SKM-1 (cell line): ENCODE results near the gene RAB3C.
A peak's percentile ranks its signal among the peaks of the same experiment; 100 is the strongest.

Source experiments
- DNase-seq: peaks from one replicate; lab custom pipeline; 2025; ENCODE audit not compliant: unreplicated experiment; lab: John Stamatoyannopoulos, UW

The RAB3C gene

DNA sequence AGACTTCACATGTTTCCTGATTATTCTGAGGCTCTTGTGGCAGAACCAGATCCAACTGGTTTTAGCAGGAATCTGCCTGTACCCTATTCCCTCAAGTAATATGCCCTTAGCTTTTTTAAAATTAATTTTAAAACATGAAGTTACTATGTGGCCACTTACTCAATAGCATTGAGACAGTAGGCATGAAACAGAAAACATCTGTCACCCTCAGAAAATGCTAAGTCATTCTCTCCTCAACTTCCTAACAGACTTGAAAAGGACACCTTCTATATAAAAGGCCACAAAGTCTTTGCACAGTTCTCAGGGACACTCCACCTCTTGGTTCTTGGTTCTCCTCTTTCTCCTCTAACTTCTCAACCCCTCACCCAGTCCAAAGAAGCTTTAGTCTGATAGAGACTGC, 277.8 kb downstream of the RAB3C start:
- peak; percentile 27 for DNase-seq

DNA sequence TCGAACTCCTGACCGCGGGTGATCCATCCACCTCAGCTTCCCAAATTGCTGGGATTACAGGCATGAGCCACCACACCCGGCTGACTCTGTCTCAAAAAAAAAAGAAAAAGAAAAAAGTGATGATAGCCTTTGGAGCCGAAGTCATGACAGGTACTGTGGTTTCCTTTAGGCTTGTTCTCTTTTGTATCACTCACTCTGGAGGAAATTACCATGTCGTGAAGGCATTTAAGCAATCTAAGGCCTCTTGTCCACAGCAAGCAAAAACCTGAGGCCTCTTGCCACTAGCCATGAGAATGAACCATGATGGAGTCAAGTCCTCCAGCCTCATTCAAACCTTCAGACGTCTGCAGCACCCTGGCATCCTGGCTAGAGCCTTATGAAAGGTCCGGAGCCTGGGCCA, 286.1 kb downstream of the RAB3C start:
- no peak for DNase-seq

DNA sequence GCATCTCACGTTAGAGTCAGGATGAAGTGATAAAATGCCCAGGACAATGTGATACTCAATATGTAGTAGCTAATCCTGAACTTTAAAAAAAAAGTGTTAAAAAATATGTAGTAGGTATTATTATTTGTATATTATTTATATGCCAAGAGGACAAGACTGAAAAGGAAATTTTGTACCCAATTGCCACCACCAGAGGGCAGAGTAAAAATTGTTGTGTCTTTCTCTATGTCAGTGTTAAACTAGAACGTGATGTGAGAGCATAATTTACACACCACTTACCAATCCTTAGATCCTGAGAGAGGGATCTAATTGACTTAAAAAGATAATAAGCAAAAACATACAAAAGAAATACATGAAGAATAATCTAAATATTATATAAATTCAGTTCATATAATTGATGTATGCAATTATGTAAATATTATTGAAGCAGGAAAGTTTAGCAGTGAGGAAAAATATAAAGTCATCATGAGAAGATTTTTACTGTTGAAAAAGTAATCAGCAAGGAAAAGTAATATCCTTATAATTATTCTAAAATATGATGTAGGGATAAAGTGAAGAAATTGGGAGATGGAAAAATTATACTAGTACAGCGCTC, 288.9 kb downstream of the RAB3C start:
- peak; percentile 10 for DNase-seq

DNA sequence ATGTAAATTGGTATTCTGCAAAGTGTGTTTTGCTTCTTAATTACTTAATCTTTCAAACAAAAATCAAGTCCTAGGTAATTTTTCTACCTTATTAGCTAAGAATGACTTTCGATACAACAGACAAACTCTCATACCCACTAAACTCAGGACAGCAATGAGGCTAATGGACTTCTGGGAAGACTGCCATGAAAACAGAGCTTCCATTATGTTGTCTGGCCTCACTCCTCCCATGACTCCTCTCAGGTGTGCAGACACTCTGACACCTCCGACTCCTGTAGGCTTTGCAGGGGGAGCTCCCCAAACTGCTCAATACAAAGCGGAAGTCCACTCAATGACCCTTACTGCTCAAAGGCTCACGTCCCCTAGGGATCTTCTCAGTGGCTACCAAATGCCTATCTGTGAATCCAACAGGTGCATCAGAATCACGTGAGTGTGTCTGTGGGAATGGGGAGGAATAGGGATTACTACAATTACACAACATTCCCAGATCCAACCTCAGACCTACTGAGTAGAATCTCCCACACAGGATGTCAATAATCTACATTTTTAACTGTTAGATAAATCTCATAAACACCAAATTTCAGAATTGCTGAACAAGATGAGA, 289.9 kb downstream of the RAB3C start:
- no peak for DNase-seq

DNA sequence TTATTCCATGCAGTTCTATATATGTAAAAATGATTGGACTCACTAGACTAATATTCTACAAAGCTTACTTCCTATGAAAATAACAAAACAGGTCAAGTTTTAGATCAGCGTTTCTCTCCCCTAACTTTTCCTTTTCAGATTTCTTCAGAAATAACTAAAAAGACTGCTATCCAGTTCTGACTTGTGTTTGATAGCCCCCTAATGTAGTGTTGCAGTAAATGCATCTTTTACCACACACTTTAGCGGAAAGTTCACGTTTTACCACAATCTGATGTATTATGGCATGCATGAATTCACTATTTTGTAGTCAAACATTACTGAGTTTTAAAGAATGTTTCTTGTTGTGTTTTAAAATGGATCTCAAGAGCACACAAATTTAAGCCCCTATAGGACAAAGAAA, 292.7 kb downstream of the RAB3C start:
- no peak for DNase-seq

DNA sequence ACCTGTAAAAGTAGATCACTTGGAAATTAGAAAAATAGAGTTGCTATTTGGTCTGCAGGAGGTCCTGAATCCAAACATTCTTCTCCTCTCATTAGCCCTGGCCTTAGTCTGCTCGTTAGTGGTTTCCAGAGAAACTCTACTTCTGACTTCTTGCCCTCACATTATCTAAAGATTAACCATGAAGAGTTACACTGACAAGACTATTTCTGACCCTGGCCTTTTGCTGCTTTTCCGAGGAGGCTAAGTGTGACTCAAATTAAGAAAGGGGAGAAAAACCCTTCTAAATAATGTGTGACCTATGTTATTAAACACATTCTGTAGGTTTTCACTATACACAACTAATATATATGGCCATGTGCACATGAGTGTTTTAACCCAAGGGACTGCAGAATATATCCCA, 302.4 kb downstream of the RAB3C start:
- no peak for DNase-seq

DNA sequence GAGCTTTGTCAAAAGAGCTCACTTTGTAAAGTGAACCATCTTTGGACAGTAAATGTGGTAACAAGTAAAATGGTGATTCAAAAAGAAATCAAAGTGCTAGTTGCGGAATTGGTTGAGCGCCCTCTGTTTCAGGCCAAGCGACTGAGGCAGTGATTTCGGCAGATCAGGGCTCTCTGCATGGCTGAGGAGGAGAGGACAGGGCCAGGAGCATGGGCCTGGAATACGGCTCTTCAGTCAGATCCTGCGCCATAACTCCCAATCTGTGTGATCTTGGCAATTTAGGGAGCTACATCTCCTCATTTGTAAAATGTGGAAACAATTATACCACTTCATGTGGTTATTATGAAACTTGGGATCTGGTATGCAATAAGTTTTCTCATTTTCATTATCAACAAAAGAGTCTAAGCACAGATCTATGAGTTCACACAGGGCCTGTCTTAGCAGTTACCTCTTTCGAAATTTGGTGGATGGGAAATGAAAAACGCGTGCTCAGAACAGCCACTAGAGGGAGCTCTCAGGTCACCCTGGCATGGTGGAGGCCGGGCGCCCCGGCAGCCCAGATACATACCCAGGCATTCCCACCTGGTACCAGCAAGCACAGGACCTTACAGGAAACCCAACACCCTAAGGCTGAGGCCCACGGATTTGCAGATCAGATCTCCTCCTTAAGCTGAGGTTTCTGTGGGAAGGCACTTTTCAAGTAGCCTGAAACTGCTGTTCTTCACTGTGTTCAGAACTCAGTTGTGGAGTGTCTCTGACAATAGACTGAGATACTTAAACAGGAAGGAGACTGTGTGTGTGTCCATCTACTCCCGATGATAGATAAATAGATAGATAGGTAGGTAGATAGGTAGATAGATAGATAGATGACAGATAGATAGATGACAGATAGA, 303.7 kb downstream of the RAB3C start:
- peak; percentile 65 for DNase-seq

DNA sequence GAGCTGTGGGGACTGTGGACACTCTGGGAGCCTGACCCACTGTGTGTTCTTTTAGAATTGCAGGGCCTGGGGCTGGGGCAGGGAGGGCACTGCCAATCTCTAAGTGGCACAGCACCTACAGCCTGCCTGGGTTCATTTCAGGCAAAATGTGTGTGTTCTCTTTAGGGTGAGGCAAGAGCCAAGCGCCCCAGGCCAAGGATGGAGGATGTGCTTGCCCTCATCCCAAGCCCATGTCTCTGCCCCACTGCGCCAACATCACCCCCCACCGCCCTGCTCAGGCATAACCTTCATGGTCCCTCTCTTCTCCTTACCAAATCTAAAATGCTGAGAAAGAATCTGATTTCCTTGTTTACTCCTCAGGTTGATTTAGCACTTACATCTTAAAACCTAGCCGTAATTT, 304.4 kb downstream of the RAB3C start:
- DNase-seq = no peak

DNA sequence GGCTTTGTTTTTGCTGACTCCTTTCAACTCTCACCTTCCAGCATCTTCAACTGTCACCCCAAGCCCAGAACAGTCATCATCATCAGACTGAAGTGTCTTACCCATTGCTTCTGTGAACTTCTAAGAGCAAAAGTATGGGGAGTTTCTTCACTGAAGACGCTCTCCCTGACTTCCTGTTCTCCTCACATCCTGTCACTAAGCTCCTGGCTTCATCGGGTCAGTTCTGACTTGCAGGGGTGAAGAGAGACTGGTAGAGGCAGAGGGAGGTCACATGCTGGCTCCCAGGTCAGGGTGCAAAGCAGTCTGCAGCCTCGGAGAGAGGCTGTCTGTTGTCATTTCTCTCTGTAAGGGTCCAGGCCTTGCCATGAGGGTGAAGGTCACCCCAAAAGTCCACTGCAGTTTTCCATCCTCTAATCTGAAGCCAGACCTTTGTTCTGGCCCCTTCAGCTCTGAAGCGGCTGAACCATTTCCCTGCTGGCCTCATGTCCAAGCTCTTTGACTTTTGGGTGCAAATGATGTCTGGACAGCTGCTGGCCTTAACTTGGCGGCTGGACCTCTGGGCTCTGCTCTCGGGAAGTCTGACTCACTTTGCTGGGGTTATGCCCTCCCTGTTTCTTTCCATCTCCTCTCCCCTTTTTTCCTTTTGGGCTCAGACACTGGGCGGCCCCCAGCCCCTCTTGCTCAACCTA, 305.0 kb downstream of the RAB3C start:
- peak; percentile 22 for DNase-seq

DNA sequence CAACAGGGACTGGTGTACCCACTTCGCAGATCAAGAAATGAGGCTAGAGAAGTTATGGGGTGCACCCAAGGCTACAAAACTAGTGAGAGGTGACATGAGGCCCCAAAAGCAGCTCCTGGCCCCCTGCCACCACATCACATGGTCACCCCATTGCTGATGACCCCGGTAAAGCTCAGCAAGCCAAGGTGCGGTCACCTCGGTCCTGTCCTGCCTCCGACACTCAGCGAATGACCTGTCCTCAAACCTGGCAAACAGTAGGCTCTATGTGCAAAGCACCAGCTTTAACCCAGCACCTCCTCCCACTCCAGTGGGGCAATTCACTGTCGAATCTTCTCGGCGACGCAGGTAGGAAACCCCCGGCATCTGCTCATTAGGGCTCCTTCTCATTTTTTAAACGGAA, 307.4 kb downstream of the RAB3C start:
- DNase-seq = no peak

DNA sequence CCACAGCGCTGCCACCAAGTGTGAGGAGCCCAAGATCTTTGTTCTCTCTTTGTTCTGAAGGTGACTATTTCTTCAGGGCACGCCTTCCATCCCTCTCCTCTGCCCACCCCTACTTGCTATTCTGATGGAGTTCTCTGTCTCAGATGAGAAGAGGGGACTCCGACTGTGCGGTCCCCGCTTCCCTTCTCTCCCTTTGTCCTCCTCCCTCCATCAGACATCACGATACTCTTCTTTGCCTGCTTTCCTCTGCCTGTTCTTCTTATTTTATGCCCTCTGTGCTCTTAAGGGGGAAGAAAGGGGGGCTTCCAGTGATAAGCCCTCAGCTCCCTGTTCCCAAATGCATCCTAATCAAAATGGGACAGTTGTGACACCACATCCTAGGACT, 307.8 kb downstream of the RAB3C start:
- no peak for DNase-seq

DNA sequence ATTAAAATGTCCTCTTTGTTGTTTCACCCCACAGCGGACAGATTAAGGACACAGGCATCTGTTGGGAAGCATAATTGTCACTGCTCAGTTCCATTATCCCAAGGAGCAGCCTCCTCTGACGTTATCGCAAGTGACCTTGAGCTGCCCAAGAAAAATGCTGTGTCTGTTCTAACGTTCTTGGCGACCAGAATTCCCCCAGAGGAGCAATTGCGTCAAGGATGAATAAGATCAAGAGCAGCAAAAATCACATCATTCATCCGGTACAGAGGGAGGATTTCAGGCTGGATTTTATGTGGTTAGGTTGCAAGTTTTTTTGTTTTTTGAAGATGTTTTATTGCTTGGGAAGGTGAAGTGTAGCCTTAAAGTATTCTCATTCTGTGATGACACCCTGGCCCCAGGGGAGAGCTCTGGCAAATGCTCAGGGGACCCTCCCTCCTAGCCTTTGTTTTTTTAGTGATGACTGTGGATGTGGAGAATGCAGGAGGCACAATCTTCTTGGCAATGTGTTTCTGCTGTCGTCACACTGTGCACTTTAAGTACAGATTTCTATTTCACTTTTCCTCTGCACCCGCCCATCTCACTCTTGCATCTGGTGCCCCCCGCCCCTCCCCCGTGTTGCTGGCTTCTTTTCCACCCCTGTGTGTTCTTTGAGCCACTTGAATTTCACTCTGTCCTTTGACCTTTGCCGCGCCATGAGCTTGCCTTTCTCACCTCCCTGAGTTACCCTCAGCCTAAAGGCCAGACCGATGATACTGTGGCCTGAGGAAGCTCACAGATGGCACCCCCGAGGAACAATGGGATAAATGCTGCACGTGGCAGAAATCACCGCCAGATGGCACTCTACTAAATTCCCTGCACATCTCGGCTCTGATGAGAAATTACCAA, 308.5 kb downstream of the RAB3C start:
- peak; percentile 37 for DNase-seq

DNA sequence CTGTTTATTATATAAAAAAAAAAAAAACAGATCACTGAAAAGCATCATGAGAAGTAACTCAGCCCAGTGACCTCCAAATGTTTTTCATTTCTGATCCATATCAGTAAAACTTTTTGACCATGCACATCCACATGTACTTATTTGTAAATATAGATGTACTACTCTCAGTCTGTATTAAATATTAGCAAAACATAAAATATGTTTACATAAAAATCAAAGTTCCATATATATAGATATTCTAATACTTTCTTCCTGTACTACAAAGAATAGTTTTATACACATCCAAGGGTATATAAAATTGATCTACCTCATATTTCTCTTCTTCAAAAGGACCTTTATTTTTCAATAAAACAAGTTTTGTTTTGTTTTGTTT, 309.1 kb downstream of the RAB3C start:
- no peak for DNase-seq

DNA sequence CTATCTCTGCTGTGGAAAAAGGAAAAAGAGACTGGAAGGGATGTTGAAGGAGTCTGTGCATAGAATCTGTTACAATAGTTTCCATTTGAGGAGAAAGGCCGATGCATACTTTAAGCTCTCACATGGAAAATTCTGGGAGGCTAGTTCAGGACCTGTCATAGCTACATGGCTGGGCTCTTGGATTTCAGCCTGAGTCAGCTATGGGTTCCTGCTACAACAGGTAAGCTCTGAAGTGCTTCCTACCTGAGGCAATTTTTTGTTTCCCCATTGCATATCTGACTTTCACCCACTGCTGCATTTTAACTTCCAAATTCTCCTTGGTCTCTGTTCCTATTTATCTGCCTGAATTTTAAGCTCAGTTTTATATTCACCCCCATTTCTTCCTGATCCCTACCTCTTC, 310.7 kb downstream of the RAB3C start:
- no peak for DNase-seq

DNA sequence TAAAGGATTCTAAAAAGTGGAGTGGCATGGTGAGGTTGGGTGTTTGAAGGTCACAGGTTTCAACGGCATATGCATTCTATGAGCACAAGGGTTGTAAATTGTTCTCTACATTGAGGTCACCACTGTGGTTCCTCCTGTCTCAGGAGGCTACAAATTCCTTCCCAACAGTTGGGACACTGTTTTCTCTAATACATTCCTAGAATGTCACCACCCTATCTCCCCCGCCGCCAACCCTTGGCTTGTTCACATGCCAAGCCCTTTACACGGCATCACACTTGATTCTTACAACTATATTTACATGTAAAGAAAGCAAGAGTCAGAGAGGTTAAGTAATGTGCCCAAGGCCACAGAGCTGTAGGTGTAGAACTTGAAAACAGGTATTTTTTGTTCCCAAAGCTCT, 315.1 kb downstream of the RAB3C start:
- DNase-seq = no peak

DNA sequence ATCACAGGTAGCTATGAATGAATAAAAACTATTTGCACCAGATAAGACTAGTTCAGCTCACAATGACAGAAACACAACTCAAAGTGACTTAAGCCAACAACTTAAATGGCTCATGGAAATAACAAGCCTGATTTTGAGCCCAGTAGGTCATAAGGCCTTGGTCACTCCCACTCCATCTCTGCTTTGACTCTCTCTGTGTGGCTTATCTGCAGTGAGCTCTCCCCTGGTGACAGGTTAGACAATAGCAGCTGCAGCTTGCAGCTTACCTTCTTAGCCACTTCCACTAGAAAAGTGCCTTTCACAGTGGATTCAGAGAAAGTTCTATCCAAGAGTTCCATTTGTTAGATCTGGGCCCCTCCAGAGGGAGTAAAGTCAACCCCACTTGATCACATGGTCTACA, 315.7 kb downstream of the RAB3C start:
- no peak for DNase-seq

DNA sequence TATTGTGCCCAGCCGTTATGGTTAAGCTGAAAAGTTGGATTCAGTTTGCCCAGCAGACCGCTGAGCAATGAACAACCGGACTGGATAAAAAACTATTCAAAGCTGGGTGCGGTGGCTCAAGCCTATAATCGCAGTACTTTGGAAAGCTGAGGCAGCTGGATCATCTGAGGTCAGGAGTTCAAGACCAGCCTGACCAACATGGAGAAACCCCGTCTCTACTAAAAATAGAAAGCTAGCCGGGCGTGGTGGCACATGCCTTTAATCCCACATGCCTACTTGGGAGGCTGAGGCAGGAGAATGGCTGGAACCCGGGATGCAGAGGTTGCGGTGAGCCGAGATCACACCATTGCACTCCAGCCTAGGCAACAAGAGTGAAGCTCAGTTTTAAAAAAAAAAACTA, 318.4 kb downstream of the RAB3C start:
- DNase-seq = no peak

DNA sequence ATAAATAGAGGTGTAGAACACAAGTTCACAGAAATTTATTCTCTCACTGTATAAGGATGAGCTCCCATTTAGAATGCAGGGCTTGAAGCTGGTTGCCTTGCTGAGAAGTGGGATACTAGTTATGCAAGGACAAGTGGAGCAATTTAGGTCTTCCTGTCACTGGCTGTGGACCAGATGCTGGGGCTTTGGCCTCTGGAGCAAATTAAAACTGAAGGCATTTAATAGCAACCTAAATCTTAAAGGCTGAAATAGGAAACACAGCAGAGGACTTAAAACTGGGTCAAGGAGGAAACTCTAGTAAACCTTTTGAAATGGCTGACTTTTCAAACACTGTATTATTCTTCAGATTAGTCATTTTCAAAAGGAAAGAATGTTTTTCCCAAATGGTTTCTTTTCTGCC, 319.4 kb downstream of the RAB3C start:
- no peak for DNase-seq

DNA sequence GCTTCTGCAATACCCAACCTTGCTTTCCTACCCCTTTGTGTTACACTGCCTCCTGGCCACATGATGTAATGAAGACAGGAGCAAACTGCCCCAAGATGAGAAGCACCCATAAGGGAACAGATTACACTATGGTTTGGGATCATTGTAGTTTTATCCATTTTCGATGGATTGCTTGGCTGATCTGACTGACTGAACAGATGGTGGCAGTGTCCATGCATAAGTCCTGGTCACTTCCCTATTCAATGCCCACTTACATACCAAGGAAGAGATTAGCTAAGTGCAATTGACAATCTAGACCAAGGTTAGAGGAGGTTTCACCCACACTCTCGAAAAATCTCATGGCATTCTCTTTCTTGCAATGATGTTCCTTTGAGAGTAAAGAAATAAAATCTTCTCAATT, 319.9 kb downstream of the RAB3C start:
- no peak for DNase-seq

DNA sequence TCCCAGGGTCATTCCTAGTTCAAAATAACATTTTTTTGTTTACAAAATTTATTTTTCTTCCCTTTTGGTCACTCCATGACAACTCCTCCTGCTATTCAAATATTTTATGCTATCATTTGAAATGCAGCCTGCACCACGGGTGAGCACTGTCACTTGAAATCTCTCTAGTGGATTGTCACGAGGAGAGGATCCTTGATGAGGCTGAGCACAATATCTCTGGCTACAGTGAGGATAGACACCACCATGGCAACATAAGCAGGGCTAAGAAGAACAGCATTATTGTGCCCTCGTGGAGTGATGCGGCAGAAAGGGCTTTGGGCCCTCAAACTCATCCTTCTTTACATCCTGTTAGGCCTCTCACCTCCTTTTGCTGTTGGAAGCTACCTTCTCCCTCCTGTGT, 321.9 kb downstream of the RAB3C start:
- no peak for DNase-seq

DNA sequence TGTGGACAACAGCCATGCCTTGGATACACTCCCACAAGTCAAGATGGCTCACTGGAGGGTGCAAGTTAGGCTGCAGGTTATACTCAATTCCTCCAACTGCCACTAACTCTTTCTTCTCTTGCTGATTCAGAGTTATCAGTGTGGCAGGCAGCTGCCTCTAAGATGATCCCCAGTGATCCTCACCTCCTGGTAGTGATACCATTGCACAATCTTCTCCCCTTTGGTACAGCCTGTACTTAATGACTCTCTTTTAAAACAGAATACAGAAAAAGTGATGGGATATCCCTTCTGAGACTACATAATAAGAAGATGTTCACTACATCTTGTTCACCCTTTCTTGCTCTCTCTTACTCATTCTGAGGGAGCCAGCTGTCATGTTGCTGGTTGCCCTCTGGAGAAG, 323.1 kb downstream of the RAB3C start:
- no peak for DNase-seq
